ENCODE results near the gene MB21D2.

DNA sequence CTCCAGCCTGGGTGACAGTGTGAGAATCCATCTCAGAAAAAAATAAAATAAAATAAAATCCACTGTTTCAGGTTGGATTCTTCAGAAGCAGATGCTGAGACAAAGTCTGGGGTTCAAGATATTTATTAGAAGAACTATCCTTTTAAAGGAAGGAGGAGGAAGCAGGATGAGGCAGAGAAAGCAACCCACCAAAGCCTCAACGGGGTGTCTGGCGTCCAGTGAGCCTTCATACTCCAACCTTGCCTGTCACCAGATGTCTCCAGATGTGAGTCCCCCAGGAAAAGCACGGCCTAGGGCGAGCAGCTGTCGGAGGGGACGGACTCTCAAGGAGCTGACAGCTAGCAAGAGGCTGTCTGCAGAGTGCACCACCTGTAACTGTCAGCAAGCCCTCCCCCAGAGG lies 37.3 kb downstream of the MB21D2 start:
- TF ChIP-seq, protein P1, sequence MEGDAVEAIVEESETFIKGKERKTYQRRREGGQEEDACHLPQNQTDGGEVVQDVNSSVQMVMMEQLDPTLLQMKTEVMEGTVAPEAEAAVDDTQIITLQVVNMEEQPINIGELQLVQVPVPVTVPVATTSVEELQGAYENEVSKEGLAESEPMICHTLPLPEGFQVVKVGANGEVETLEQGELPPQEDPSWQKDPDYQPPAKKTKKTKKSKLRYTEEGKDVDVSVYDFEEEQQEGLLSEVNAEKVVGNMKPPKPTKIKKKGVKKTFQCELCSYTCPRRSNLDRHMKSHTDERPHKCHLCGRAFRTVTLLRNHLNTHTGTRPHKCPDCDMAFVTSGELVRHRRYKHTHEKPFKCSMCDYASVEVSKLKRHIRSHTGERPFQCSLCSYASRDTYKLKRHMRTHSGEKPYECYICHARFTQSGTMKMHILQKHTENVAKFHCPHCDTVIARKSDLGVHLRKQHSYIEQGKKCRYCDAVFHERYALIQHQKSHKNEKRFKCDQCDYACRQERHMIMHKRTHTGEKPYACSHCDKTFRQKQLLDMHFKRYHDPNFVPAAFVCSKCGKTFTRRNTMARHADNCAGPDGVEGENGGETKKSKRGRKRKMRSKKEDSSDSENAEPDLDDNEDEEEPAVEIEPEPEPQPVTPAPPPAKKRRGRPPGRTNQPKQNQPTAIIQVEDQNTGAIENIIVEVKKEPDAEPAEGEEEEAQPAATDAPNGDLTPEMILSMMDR (IDR thresholded peaks at IDR 0.05; ENCODE audit: insufficient read depth, low read depth, low read length), result no peak
- no peak for TF ChIP-seq EZH2 (IDR thresholded peaks at IDR 0.05; ENCODE audit: insufficient read depth, low read length)
